HG03135 (cell line): ENCODE measurements around the gene SEMA4C.

ENCODE experiments used
- ATAC-seq: cut with Tn5 transposase; IDR thresholded peaks from one replicate; pipeline ENCODE4 v1.9.1; 2021; ENCODE audit warnings: mild to moderate bottlenecking, moderate library complexity; ENCODE audit not compliant: unreplicated experiment

Gene SEMA4C

GRCh38 chr2:96843538-96844268, 26.2 kb downstream of the SEMA4C start, which contains the start of gene ANKRD23:
TSS of gene ANKRD23 (minus strand) at chr2:96844021. CDS start at chr2:96843992, 29 bp downstream.
- no peak for ATAC-seq

- ATAC-seq = no peak
Measured at GRCh38 chr2:96842600-96842999, 27.3 kb downstream of the SEMA4C start.

- ATAC-seq = no peak
Measured at GRCh38 chr2:96841701-96842495, 28.0 kb downstream of the SEMA4C start.

- ATAC-seq = peak; percentile 7
Measured at GRCh38 chr2:96839875-96840850, 29.7 kb downstream of the SEMA4C start.

GRCh38 chr2:96839293-96839874, 30.5 kb downstream of the SEMA4C start:
- peak; percentile 68 for ATAC-seq

- peak; percentile 11 for ATAC-seq
Measured at GRCh38 chr2:96838345-96839292, 31.3 kb downstream of the SEMA4C start.

- ATAC-seq = no peak
Measured at GRCh38 chr2:96837575-96837974, 32.3 kb downstream of the SEMA4C start.

GRCh38 chr2:96835830-96836229, 34.0 kb downstream of the SEMA4C start:
- no peak for ATAC-seq

- no peak for ATAC-seq
Measured at GRCh38 chr2:96832754-96833507, 36.9 kb downstream of the SEMA4C start.

GRCh38 chr2:96832408-96832753, 37.5 kb downstream of the SEMA4C start:
- ATAC-seq = no peak

GRCh38 chr2:96831679-96832078, 38.2 kb downstream of the SEMA4C start:
- ATAC-seq = no peak

GRCh38 chr2:96830044-96830562, 39.8 kb downstream of the SEMA4C start:
- ATAC-seq = no peak

- ATAC-seq = no peak
Measured at GRCh38 chr2:96828874-96829273, 41.0 kb downstream of the SEMA4C start.

GRCh38 chr2:96828436-96828835, 41.4 kb downstream of the SEMA4C start:
- no peak for ATAC-seq

GRCh38 chr2:96826546-96827278, 43.2 kb downstream of the SEMA4C start:
- ATAC-seq = no peak

- ATAC-seq = no peak
Measured at GRCh38 chr2:96825057-96825456, 44.8 kb downstream of the SEMA4C start.

GRCh38 chr2:96824079-96824870, 45.6 kb downstream of the SEMA4C start:
- no peak for ATAC-seq
